ENCODE measurements around the gene MTAP.

GRCh38 chr9:21974343-21974721 lies 171.9 kb downstream of the MTAP start:
- no peak for TF ChIP-seq CTCF (IDR thresholded peaks at IDR 0.05)
- no peak for TF ChIP-seq ESRRA (CRISPR knock-in tag; IDR thresholded peaks at IDR 0.05; ENCODE audit: borderline replicate concordance)
- TF ChIP-seq MAX (CRISPR knock-in tag; IDR thresholded peaks at IDR 0.05) = no peak
- TF ChIP-seq ZNF232 (CRISPR knock-in tag; IDR thresholded peaks at IDR 0.05) = no peak
- TF ChIP-seq SMAD4 (CRISPR knock-in tag; IDR thresholded peaks at IDR 0.05) = no peak
- TF ChIP-seq ZNF423 (CRISPR knock-in tag; IDR thresholded peaks at IDR 0.05) = no peak; the same call in 1 of the 2 replicates
- no peak for TF ChIP-seq CBFB (CRISPR knock-in tag; IDR thresholded peaks at IDR 0.05; ENCODE audit: low read depth)
